ENCODE data around the gene ADTRP.
A peak's percentile ranks its signal among the peaks of the same experiment; 100 is the strongest.
"Not testable (repeated sequence)": the region's sequence is repeated elsewhere in the genome, so short reads cannot be mapped to it uniquely, and the experiment has no call there.

The ADTRP gene

DNA sequence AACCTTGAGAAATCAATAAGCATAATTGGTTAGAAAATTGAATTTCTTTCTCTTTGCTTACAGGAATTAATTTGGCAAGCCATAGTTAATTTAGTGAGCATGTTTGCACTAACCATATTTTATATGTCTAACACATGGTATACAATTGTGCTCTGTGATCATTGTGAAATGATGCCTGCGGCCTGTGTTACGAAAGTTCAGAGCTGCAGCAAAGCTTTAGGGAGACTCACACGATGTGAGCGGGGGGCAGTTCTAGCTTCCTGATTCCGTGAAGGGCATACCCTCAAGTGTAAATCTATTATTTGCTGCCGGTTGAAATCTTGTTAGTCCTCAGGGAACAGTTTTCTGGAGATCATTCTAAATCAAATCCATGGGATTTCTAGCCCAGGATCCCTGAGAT is 25.5 kb upstream of the ADTRP start:
- TF ChIP-seq, protein P1, sequence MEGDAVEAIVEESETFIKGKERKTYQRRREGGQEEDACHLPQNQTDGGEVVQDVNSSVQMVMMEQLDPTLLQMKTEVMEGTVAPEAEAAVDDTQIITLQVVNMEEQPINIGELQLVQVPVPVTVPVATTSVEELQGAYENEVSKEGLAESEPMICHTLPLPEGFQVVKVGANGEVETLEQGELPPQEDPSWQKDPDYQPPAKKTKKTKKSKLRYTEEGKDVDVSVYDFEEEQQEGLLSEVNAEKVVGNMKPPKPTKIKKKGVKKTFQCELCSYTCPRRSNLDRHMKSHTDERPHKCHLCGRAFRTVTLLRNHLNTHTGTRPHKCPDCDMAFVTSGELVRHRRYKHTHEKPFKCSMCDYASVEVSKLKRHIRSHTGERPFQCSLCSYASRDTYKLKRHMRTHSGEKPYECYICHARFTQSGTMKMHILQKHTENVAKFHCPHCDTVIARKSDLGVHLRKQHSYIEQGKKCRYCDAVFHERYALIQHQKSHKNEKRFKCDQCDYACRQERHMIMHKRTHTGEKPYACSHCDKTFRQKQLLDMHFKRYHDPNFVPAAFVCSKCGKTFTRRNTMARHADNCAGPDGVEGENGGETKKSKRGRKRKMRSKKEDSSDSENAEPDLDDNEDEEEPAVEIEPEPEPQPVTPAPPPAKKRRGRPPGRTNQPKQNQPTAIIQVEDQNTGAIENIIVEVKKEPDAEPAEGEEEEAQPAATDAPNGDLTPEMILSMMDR (conservative IDR thresholded peaks at IDR 0.05; ENCODE audit: low read length), result no peak
- no peak for DNase-seq (ENCODE audit: low read depth)
- no peak overlapping the region for H3K4me3 ChIP-seq (ENCODE audit: low read length)

DNA sequence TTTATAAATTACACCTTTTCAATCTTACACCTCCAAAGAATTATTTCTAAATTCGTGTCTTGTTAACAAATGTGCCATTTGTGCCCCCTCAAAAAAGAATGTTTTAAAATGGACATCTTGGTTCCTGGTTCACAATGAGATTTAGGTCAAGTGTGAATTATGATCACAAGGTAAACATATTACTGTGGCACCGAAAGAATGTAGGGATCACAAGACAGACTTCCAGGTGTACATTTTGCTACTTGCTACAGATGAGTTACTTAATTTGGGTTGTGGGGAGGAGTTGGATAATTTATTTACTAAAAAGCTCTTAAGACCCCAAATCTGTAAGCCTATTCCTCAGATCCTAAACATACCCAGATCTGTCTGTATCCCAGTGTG is 25.0 kb upstream of the ADTRP start:
- TF ChIP-seq, protein P1 (conservative IDR thresholded peaks at IDR 0.05; ENCODE audit: low read length), result no peak
- H3K4me3 ChIP-seq (ENCODE audit: low read length), result no peak overlapping the region
- DNase-seq (ENCODE audit: low read depth), result no peak

DNA sequence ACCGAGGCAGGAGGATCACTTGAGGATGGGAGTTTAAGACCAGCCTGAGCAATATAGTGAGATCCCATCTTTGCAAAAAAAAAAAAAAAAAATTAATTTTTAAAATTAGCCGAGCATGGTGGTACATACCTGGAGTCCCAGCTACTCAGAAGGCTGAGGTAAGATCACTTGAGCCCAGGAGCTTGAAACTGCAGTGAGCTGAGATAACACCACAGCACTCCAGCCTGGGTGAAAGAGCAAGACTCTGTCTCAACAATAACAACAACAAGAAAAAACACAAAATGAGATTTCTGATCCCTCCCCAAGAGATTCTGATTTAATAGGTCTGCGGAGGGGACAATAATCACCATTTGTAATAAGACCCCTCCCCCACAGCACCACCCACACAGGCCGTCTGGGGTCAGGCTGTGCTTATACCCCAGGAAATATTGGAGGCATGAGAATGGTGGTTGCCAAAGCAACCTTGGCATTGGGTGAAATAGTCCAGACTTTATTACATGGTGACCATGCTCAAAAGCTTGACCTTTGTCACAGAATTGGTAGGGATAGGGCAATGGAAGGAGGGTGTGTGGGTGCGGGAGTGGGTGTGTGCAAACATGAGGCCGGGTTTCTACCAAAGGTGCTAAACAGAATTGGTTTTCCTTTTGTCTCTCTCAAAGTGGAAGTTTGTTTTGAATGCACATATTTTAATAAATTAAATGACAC is 24.4 kb upstream of the ADTRP start:
- no peak for DNase-seq (ENCODE audit: low read depth)
- no peak overlapping the region for H3K4me3 ChIP-seq (ENCODE audit: low read length)
- TF ChIP-seq, protein P1 (conservative IDR thresholded peaks at IDR 0.05; ENCODE audit: low read length), result no peak

DNA sequence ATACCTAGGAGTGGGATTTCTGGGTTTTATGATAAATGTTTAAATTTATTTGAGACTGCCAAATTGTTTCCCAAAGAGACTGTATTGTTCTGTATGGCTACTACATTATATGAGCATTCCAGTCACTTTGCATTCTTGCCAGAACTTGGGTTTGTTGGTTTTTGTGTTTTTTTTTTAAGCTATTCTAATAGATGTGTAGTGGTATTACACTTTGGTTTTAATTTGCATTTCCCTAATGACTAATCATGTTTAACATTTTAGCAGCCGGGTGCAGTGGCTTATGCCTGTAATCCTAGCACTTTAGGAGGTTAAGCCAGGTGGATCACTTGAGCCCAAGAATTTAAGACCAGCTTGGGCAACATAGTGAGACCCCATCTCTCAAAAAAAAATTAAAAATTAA is 21.9 kb upstream of the ADTRP start:
- not testable (repeated sequence) for H3K4me3 ChIP-seq (ENCODE audit: low read length); DNase-seq (ENCODE audit: low read depth)

DNA sequence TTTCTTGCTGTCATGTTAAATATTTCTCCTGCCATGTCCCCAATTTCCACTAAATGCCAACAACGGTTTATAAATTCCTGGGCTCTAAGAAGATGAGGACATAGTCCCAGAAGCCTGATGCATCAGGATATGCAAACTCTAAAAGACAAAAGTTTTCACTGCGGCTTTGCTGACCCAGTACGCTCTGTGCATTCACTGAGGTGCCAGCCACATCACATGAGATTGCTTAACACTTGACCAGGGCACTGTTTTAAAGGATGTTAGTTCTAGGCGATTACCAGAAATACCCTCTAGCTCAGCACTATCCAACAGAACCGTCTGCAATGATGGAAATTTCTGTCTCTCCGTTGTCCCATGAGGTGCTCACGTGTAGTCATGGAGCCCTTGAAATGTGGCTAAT is 19.9 kb upstream of the ADTRP start:
- TF ChIP-seq, protein P1 (conservative IDR thresholded peaks at IDR 0.05; ENCODE audit: low read length), result no peak
- no peak overlapping the region for H3K4me3 ChIP-seq (ENCODE audit: low read length)
- peak; percentile 28 for DNase-seq (ENCODE audit: low read depth)

DNA sequence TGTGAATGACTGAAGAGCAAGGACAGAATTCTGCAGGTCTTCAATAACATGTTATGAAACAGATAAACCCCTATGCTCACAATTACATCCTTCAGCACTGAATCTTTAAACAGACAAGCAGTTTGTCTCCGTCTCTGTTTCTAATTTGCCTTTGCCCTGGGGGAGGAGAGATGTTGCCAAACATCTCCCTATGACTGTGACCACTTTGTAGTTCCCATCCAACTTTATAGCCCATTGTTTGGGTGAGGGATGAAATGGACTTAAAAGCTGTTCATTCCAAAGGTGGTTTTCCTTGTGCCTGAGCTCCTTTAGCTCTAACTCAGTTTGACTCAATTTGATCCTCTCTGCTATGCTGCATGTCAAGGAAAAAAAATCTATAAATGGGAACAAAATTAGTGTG is 19.5 kb upstream of the ADTRP start:
- DNase-seq (ENCODE audit: low read depth), result peak; percentile 67
- H3K4me3 ChIP-seq (ENCODE audit: low read length), result no peak overlapping the region
- TF ChIP-seq, protein P1 (conservative IDR thresholded peaks at IDR 0.05; ENCODE audit: low read length), result no peak

DNA sequence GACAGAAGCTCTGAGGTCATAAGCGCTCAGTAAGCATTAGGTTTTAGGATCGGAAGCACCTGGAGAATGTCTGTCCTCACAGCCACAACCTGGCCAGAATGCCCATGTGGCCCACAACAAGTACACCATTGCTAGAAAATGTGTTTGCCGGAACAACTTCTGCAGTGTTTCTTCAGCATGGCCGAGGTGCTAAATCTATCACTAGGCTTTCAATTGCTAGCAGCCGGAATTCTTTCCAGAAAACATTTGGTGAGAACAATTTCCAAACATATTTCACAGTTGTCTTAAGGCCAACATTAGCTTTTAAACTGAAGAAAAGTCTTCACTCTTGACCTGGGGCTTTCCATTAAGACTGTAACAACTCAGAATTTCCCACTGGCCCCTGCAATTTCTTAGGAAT is 18.2 kb upstream of the ADTRP start:
- DNase-seq (ENCODE audit: low read depth), result peak; percentile 50
- TF ChIP-seq, protein P1 (conservative IDR thresholded peaks at IDR 0.05; ENCODE audit: low read length), result no peak
- H3K4me3 ChIP-seq (ENCODE audit: low read length), result no peak overlapping the region
